ENCODE measurements around the gene USH2A.
"Not testable (repeated sequence)": the region's sequence is repeated elsewhere in the genome, so short reads cannot be mapped to it uniquely, and the experiment has no call there.

The USH2A gene

DNA sequence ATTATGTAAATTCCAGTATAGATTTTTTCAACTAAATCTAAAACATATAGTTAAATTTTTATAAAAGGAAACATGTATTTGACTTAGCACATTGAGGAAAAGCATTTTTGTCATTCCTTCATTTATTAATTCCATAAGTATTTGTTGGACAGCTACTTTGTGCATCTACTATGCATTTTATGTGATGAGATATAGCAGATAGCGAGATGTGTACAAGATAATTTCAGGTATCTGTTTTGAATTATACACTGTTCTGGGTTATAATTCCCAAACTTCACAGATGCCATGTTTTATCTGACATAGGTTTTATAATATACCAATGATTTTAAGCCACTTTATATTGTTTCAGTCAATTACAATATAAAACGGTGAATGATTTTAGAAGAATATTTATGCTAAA, 398.7 kb downstream of the USH2A start:
- DNase-seq, result no peak

DNA sequence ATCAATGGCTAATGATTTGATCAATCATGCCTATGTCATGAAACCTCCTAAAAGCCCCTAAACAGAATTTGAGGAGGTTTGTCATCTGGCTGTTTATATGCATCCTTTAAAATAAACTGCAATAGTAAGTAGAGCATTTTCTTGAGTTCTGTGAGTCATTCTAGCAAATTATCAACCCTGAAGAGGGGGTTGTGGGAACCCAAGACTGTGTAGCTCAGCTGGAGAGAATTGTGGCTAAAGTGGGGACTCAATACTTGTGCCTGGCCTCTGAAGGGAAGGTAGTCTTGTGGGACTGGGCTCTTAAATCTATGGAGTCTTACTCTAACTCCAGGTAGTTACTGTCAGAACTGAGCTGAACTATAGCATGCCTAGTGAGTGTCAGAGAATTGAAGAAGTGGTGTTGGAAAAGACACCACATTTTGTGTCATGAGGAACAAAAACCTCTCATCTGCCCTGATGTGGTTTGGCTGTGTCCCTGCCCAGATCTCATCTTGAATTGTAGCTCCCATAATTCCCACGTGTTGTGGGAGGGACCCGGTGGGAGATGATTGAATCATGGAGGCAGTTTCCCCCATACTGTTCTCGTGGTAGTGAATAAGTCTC, 402.4 kb downstream of the USH2A start:
- DNase-seq, result no peak

DNA sequence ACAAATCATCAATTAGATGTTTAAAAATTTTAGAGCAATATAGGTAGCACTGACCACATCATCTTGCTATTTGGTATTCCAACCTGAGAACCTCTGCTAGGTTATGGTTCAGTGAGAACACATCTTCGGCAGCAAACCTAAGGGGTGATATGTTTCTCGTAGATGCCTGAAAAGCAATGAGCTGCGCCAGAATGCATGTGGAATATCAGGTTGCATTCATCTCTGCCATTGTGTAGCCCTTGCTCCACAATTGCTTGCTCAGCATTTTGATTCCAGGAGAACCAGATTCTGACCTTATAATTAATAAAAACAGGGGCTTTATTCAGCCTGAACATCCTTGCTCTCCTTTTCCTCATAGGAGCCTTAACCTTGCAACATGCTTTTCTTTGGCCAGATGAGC, 408.1 kb downstream of the USH2A start:
- no peak for DNase-seq

DNA sequence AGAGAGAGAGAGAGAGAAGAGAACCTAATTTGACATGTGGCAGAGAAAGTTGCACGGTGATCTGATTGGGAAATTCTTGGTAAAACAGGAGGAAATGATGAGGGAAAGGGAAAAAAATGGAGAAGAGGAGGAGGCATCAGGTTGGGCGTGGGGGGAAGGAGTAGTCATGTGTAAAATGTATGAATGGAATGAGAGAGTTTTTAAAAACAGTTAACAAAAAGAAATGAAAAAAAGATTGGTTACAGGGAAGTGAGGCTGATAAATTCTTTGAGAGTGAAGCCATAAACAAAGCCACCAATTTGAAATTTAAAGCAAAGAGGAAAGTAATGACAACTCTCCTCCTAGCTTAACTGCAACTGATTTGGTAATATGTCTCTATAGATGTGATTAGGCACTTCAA, 409.2 kb downstream of the USH2A start:
- DNase-seq, result no peak

DNA sequence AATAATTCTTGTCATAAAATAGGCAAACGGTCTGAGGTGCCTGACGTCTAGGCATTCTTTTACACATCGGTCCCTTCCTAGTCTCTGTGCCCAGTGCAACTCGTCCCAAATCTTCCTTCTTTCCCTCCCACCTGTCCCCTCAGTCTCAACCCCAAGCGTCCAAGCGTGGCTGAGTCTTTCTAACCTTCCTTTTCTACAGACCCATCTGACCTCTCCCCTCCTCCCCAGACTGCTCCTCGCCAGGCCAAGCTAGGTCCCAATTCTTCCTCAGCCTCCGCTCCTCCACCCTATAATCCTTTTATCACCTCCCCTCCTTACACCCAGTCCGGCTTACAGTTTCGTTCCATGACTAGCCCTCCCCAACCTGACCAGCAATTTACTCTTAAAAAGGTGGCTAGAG, 413.8 kb downstream of the USH2A start:
- DNase-seq, result not testable (repeated sequence)

DNA sequence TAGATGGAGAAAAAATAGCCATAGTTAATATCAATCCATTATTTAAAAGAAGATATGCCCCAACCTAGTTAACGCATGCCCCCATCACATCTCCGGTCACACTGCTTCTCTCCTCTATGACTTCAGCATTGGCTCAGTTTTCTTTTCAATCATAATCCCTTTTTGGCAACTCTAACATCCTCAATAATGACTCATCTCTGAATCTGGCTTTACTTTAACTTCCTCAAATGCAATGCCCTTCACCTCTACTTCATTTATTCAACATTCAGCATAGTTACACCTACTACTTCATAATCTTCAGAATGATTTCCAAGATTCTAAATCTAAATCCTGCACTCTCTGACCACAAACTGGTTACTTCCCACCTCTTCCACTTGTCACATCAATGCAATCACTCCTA, 417.3 kb downstream of the USH2A start:
- DNase-seq, result no peak

DNA sequence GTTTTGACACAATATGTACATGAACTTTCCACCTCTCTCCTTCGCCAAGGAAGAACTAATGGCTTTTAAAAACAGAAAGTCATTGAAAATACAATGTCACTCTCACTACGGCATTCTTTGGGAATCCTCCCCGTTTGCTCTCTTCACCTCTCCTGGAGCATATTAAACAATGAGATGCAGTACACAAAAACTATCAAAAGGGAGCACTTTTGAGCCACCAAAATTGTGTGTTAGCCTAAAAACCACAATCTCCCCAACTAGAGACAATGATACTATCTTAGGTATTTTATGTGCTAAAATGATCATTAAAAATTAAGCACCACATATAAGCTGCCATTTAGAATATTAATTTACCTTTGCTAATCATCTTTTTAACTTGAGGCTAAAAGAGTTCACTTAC, 430.6 kb downstream of the USH2A start:
- DNase-seq, result no peak

DNA sequence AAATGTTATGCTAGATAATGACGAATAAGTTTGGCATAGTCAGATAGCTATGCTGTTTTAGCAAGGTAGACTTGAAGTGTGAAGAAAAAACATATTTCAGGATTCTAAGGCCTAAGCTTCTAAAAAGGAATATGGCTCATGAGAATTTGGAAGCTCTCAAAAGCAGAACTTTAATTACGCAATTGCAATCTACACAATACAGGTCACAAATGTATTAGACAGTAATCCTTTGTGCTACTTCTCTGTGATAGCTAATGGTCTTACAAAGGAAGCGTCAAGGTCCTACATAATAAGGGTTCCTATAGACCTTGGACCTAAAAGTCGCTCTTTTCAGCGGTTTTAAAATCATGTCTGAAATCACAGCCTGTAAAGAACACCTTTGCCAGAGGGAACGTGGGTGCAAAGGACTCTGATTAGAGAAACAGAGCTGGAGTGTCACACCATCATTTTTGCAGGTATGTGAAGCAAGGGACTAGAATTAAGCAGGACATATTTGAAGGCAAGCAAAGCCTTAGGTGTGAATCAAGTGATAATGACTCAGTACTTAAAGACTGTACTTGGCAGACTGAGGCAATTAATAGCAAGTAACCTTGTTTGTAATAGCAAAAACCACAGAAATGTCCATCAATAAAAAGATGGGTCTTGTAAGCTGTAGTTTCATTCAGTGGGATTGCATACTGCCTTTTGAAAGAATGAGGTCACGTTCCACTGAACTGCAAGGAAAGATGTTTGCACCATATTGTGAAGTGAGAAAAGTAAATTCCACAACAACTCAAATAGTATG, 436.0 kb downstream of the USH2A start:
- DNase-seq, result no peak

DNA sequence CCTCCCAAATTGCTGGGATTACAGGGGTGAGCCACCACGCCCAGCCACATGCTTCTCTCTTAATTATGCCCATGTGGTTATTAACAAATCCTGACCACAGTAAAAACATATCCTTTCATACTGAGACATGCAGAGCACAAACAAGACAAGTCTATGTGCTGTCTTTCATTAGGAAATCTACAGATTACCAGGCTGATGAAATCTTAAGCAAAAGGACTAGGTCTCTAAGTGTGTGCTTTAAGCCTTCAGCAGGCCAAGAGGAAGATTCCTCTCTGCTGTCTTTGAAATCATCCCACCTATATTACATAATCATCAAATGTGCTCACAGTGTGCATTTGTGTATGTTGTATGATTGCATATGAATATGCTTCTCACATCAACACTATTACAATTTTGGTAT, 436.8 kb downstream of the USH2A start:
- no peak for DNase-seq

DNA sequence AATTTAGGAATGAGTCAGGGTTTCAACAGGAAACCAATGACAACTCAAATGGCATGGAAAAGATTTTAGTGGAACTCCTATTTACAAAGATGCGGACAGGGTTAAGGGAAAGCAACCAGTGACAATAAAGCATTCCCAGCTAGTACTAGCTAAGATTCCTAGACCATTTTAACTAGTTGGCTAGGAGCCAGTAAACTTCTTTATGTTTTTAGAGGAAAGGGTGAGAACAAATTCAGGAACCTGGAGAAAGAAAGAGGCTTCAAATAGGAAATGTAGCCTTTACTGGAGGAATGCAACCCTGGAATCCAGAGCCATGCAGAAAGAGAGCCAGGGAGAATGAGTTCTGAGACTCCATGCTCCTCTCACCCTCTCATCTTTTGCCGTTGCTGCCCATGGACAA, 439.6 kb downstream of the USH2A start:
- DNase-seq, result no peak

DNA sequence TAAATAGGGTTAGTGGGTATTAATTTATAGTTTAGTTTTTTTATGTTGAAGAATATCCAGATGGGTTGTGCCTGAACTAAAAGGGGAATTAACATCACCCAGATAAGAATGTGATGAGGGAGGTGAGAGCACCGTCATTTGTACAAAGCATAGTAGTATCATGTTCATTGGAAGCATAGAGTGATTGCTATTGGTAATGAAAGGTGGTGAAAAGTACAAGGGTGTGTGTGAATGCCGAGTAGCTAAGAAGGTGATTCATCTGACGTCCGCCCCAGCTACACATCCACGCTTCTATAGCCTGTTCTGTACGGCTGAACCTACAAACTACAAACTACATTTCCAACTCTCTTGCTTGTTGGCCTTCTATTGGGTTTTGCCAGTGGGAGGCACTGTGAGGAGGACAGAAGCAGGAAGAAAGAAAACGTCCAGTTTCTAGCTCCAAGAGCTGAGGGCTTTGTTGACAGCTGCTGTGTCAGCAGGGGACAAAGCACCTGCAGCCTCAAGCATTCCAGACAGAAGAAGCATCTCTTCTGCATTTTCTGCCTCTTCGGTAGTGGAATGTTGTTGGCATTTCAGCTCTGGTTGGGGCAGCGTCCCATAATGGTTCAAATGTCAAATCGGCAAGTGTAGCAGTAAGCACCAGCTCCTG, 451.3 kb downstream of the USH2A start:
- DNase-seq, result no peak

DNA sequence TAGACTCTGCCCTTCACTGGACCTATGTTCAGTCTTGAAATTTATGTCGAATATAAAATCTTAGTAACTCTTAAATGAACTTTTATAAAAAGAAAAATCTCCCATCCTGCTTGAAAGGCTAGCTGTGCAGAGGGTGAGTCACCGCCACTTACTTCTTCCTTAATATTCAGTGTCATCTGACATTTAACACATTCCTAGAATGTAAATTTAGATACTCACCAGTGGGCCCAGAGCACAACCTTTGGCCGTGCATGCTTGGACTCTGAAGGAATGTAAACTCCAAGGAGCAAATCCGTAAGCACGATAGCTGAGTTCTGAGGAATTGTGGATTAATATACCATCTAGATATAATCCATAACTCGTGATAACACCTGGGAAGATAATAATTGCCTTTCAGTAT, 452.8 kb downstream of the USH2A start:
- no peak for DNase-seq

DNA sequence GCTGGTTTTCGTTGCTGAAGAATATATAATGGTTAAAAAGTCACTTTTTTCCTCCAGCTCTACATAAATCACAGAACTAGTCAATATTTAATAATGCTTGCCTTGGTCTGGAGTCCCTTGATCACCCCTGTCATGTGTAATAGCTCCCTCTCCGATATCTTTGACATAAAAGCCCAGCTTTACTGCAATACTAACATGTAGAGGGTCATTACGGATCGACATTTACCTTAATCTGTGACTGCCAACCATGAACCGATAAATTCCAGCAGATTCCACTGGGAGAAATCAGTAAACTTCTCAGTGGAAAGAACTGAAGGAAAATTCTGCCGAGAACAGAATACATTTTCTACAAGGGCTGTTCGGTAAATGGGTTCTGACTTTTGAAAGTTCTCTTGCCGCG, 459.6 kb downstream of the USH2A start:
- no peak for DNase-seq

DNA sequence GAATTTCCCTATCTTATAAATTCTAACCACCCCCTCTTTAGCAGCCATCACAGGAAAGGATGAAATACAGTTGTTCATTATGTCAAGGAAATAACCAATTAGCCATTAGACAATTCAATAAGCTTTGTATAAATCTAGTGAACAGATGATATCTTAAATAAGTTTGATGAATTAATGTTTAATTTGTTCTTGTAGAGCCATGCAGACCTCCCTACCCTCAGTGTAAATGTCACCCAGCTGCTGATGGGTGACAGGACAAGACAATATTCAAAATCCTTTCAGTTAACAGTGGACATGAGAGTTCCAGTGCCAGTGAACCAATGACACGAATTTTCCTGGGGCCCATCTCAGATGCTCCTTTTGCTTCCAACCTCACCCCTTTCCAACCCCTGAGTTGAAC, 460.2 kb downstream of the USH2A start:
- no peak for DNase-seq

DNA sequence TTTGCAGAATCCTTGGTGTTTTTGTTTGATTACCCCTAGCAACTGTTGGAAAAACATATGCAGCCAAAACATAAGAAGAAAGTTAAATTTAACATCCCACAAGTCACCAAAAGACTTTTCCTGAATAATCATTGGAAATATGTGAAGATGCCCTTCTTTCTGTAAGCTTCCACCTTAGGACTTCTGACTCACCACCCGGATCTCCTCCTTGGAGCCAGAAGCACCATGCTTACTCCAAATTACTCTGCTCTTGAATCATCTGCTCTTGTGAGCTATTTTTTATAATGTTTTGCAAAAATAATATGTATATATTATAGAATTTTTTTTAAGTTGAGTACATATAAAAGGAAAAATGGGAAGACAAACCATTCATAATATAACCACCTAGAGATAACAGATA, 464.4 kb downstream of the USH2A start:
- no peak for DNase-seq

DNA sequence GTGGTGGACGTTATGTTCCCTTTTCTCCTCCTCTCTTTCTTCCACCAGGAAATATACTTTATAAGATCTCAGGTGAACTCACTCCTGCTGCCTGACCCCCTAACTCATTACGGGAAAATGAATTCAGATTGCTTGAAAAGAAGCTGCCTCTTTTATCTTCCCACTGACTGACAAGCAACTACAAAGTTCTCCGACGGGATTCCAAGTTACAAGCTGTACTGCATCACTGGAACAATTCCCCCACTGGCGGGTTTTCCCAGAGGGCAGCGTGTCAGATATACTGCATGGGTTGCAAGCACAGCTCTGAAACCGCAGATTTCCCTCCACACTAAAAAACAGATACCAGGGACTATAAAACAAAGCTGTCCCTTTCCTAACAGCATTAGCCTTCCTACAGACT, 465.6 kb downstream of the USH2A start:
- DNase-seq, result no peak

DNA sequence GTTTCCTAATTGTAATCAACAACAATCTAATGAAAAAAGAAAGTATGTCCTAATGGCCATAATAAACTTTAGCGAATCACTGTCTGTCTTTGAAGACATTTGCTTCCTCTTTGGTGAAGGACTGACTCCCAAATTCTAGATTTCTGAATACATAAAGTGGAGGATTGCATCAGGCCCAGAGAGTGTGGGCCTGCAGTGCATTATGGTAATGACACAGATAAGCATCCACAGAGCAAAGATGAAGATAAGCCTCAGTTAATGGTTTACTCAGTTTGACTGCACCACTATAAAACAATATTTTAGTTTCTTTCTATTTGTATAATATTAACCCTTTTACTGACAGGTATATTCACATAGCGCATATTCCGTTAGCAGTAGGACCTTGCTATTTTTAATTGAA, 490.7 kb downstream of the USH2A start:
- no peak for DNase-seq

DNA sequence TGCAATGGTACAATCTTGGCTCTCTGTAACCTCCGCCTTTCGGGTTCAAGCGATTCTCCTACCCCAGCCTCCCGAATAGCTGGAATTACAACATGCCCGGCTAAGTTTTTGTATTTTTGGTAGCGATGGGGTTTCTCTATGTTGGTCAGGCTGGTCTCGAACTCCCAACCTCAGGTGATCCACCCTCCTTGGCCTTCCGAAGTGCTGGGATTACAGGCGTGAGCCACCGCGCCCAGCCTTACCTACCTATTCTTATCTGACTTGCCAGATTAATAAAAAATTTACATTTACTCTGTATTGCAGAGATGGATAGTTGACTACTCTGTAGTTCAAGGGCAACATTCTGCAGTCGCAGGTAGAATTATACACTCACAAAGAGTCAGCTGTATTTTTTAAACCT, 496.6 kb downstream of the USH2A start:
- DNase-seq, result no peak

DNA sequence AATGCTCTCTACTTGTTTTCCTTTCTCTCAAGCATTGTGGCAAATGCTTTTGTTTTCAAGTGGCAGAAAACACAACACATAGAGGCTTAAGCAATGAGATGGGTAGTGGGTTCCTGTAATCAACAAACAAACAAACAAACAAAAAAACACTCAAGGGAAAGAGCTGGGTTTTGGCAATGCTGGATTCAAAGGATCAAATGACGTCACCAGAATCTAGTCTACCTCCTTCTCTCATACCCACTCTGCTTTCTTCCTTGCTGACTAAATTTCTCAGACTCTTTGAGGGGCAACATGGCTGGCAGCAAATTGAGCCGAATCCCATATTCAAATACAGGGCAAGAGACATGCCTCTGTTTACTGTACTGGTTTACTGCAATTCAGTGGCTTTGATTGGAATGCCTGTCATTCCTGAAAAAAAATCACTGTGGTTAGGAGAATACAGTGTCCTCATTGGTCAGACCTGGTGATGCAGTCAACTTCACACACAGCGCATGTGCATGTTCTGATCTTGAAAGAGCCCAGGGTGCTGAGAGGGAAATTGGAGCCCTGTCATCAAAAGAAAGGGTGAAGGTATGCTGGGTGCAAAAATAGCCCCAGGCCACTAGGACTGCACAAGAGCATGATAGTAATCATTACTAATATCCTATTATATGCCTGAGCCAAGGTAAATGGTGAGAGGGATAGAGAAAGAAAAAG, 500.0 kb downstream of the USH2A start:
- no peak for DNase-seq

DNA sequence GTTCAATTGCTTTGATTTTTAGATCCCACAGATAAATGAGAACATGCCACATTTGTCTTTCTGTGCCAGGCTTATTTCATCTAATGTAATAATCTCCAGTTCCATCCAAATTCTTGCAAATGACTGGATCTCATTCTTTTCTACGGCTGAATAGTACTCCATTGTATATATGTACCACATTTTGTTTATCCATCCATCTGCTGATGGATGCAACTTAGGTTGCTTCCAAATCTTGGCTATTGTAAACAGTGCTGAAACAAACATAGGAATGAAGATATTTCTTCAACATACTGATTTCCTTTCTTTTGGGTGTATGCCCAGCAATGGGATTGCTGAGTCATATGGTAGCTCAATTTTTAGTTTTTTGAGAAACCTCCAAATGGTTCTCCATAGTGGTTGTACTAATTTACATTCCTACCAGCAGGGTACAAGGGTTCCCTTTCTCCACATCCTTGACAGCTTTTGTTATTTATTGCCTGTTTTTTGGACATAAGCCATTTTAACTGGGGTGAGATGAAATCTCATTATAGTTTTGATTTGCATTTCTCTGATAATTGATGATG, 511.8 kb downstream of the USH2A start:
- DNase-seq, result no peak

DNA sequence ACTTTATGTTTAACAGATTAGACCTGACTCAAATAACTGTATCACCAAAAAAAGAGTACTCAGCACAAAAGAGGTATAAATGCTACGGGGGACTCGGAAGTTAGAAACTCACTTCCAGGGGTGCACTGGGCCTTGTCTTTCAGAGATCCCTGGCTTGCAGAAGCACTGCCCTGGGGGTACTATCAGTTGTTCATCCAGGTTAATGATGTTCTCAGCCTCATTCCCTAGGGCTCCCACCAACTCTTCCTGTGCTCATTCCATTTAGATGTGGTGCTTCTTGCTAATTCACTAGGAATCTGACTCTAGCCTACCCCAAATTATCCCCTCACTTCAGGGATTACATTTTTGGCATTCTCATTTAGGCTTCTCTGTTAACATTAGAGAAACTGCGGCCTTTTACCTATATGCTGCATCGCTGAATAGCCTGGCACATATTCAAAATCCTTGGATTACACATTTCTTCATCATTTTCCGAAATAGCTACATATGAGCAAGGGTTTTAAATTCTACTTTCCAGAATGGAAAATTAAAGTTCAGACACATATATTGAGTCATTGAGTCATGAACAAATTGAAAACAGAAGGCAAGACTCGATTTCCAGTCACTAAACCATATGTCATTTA, 517.6 kb downstream of the USH2A start:
- DNase-seq, result no peak

DNA sequence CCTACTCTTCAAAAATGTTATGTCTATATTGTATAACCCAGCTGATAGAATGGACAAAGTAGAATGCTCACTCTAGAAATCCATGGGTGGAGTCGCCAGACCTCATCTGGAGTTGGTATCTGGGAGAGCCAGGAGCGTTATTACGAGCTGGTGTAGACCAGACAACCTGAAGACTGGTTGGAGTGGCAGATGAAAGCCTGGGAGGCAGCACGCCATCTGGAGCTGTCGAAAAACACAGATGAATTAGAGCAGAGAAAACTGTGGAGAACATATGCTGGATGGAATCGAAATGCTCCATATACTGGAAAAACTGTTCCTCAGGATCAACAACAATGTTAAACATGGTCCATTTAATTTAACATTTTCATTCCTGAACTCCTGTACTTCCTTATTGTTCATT, 522.6 kb downstream of the USH2A start:
- no peak for DNase-seq

DNA sequence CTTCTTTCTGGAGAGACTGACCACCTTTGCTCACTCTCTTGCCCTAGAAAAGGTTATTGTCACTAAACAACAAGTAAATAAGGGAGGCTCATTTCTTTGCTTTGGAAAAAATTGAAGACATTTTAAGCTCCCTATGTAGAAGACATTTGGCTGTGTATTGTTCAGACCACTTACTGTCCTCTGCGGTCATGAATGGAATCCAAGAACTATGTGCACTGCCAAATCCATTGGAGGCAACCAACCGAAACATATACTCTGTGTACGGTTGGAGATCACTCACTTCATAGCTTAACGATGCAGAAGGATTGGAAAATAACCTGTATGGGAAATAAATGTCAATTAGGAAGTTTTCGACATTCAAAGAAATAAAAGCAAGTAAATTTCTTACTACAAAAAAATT, 523.3 kb downstream of the USH2A start:
- no peak for DNase-seq

All from activated CD4-positive, CD25-positive, alpha-beta regulatory T cell treated with anti-CD3 and anti-CD28 coated beads, Interleukin-2, amount 50 U/mL, for 72 hours (primary cell).